Activated CD4-positive, alpha-beta T cell treated with anti-CD3 and anti-CD28 coated beads, Interleukin-2, amount 50 U/mL, for 16 hours (primary cell): ENCODE data around the gene TAPT1.
"Not testable (repeated sequence)": the region's sequence is repeated elsewhere in the genome, so short reads cannot be mapped to it uniquely, and the experiment has no call there.

ENCODE experiments used
- DNase-seq: peaks from one replicate; pipeline ENCODE4 v3.0.0-alpha.2; 2020

The TAPT1 gene

GRCh38 chr4:16168710-16169388, 57.4 kb downstream of the TAPT1 start:
- no peak for DNase-seq

- no peak for DNase-seq
Observed at GRCh38 chr4:16168144-16168543, 58.1 kb downstream of the TAPT1 start.

- no peak for DNase-seq
Observed at GRCh38 chr4:16165931-16166330, 60.3 kb downstream of the TAPT1 start.

- DNase-seq, result no peak
Observed at GRCh38 chr4:16162891-16163290, 63.4 kb downstream of the TAPT1 start.

- DNase-seq, result no peak
Observed at GRCh38 chr4:16161851-16162408, 64.3 kb downstream of the TAPT1 start.

GRCh38 chr4:16160457-16160856, 65.8 kb downstream of the TAPT1 start:
- DNase-seq, result no peak

GRCh38 chr4:16159286-16159685, 67.0 kb downstream of the TAPT1 start:
- no peak for DNase-seq

- DNase-seq, result no peak
Observed at GRCh38 chr4:16158504-16158852, 67.8 kb downstream of the TAPT1 start.

GRCh38 chr4:16157609-16158503, 68.4 kb downstream of the TAPT1 start:
- no peak for DNase-seq

GRCh38 chr4:16155528-16156169, 70.6 kb downstream of the TAPT1 start:
- DNase-seq, result no peak

- no peak for DNase-seq
Observed at GRCh38 chr4:16154451-16154850, 71.8 kb downstream of the TAPT1 start.

GRCh38 chr4:16150716-16151115, 75.6 kb downstream of the TAPT1 start:
- no peak for DNase-seq

GRCh38 chr4:16144913-16145312, 81.4 kb downstream of the TAPT1 start:
- DNase-seq, result not testable (repeated sequence)

- no peak for DNase-seq
Observed at GRCh38 chr4:16142598-16143310, 83.5 kb downstream of the TAPT1 start.

GRCh38 chr4:16140879-16141249, 85.4 kb downstream of the TAPT1 start:
- DNase-seq, result no peak

- DNase-seq, result no peak
Observed at GRCh38 chr4:16140231-16140878, 85.9 kb downstream of the TAPT1 start.

- no peak for DNase-seq
Observed at GRCh38 chr4:16139066-16139945, 87.0 kb downstream of the TAPT1 start.

GRCh38 chr4:16136827-16137226, 89.4 kb downstream of the TAPT1 start:
- no peak for DNase-seq

GRCh38 chr4:16136311-16136710, 90.0 kb downstream of the TAPT1 start:
- DNase-seq, result no peak

GRCh38 chr4:16133406-16133805, 92.9 kb downstream of the TAPT1 start:
- DNase-seq, result no peak

- DNase-seq, result no peak
Observed at GRCh38 chr4:16131293-16131692, 95.0 kb downstream of the TAPT1 start.
